Measurements from ENCODE around the gene SPATA45.

The SPATA45 gene

DNA sequence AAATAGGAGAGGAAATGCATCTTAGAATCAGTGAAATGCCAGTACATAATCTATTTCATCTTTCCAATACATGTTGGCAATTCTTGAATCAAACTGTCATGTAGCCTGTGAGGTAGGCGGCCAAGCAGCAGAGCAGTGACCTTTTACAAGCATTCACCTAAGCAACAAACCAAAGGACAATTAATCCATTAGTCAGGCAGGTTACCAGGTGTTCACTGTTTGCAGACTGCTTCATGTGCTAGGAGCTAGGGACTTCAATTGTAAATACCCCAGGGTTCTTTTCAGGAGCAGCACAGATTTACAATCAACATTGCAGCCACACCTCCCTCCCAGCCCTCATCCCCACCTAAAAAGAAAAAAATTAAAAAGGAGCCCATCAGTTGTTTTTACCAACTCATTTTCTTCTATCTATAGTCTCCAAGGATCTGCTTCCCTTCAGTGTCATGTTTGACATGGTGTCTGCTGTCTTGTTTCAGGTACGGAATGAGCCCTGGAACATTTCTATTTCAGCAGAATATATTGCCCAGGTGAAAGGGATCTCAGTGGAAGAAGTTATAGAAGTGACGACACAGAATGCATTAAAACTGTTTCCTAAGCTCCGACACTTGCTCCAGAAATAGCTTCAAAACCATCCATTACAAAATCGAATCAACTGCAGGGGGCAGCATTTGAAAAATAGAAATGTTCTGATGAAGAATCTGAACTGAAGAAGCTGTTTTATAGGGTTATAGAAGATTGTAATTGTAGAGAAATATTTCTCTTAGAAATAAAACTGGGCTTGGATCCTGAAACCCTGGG, 32.7 kb downstream of the SPATA45 start:
- H3K9ac ChIP-seq (ENCODE audit: low read length) = no peak overlapping the region
- H3K4me1 ChIP-seq (ENCODE audit: low read length) = peaks cover 12% of the 10 kb centered on the region
- TF ChIP-seq, protein P1, sequence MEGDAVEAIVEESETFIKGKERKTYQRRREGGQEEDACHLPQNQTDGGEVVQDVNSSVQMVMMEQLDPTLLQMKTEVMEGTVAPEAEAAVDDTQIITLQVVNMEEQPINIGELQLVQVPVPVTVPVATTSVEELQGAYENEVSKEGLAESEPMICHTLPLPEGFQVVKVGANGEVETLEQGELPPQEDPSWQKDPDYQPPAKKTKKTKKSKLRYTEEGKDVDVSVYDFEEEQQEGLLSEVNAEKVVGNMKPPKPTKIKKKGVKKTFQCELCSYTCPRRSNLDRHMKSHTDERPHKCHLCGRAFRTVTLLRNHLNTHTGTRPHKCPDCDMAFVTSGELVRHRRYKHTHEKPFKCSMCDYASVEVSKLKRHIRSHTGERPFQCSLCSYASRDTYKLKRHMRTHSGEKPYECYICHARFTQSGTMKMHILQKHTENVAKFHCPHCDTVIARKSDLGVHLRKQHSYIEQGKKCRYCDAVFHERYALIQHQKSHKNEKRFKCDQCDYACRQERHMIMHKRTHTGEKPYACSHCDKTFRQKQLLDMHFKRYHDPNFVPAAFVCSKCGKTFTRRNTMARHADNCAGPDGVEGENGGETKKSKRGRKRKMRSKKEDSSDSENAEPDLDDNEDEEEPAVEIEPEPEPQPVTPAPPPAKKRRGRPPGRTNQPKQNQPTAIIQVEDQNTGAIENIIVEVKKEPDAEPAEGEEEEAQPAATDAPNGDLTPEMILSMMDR (IDR thresholded peaks at IDR 0.05; ENCODE audit: low read depth, low read length) = peak; percentile 86
- TF ChIP-seq EZH2phosphoT487 (IDR thresholded peaks at IDR 0.05; ENCODE audit: low read depth) = no peak
- H3K4me3 ChIP-seq (ENCODE audit: low read length) = no peak overlapping the region
- H3K27me3 ChIP-seq (ENCODE audit: low read depth, low read length) = no peaks in the 10 kb centered on the region
- no peak overlapping the region for H3K27ac ChIP-seq (ENCODE audit: low read length)
- peaks cover 4% of the 10 kb centered on the region for H3K36me3 ChIP-seq (replicated peaks; ENCODE audit: low read depth, low read length)
- H3K79me2 ChIP-seq (ENCODE audit: low read length) = no peaks in the 10 kb centered on the region
- no peak overlapping the region for H3K4me2 ChIP-seq (ENCODE audit: low read length)
- no peak overlapping the region for H2AFZ ChIP-seq (ENCODE audit: low read depth, low read length)
- no peaks in the 10 kb centered on the region for H4K20me1 ChIP-seq (ENCODE audit: insufficient read depth, low read length)
- no peaks in the 10 kb centered on the region for H3K9me3 ChIP-seq (ENCODE audit: insufficient read depth, low read length)

- H3K79me2 ChIP-seq (ENCODE audit: low read length) = no peaks in the 10 kb centered on the region
- TF ChIP-seq, protein P1 (IDR thresholded peaks at IDR 0.05; ENCODE audit: low read depth, low read length) = no peak
- no peak for TF ChIP-seq EZH2phosphoT487 (IDR thresholded peaks at IDR 0.05; ENCODE audit: low read depth)
- no peaks in the 10 kb centered on the region for H3K9me3 ChIP-seq (ENCODE audit: insufficient read depth, low read length)
- H2AFZ ChIP-seq (ENCODE audit: low read depth, low read length) = no peak overlapping the region
- H3K27me3 ChIP-seq (ENCODE audit: low read depth, low read length) = no peaks in the 10 kb centered on the region
- H3K36me3 ChIP-seq (replicated peaks; ENCODE audit: low read depth, low read length) = peaks cover 42% of the 10 kb centered on the region
- no peaks in the 10 kb centered on the region for H4K20me1 ChIP-seq (ENCODE audit: insufficient read depth, low read length)
- no peak overlapping the region for H3K4me3 ChIP-seq (ENCODE audit: low read length)
- H3K9ac ChIP-seq (ENCODE audit: low read length) = no peak overlapping the region
- no peak overlapping the region for H3K4me2 ChIP-seq (ENCODE audit: low read length)
- 0 out of 2 replicates have a peak, but pooled peaks cover 4% of the 10 kb centered on the region for H3K4me1 ChIP-seq (ENCODE audit: low read length)
- no peak overlapping the region for H3K27ac ChIP-seq (ENCODE audit: low read length)
These were observed 41.7 kb downstream of the SPATA45 start for GRCh38 chr1:212805767-212806166.

GRCh38 chr1:212797681-212798080, 49.8 kb downstream of the SPATA45 start:
- no peaks in the 10 kb centered on the region for H3K27me3 ChIP-seq (ENCODE audit: low read depth, low read length)
- peaks cover 61% of the 10 kb centered on the region for H3K36me3 ChIP-seq (replicated peaks; ENCODE audit: low read depth, low read length)
- H3K9me3 ChIP-seq (ENCODE audit: insufficient read depth, low read length) = peaks cover 4% of the 10 kb centered on the region; the same call in 1 of the 2 replicates
- H4K20me1 ChIP-seq (ENCODE audit: insufficient read depth, low read length) = no peaks in the 10 kb centered on the region
- H3K27ac ChIP-seq (ENCODE audit: low read length) = no peak overlapping the region
- H3K4me3 ChIP-seq (ENCODE audit: low read length) = no peak overlapping the region
- H3K4me1 ChIP-seq (ENCODE audit: low read length) = peaks cover 47% of the 10 kb centered on the region
- H3K9ac ChIP-seq (ENCODE audit: low read length) = no peak overlapping the region
- H2AFZ ChIP-seq (ENCODE audit: low read depth, low read length) = no peak overlapping the region
- H3K4me2 ChIP-seq (ENCODE audit: low read length) = no peak overlapping the region
- H3K79me2 ChIP-seq (ENCODE audit: low read length) = peaks cover 11% of the 10 kb centered on the region
- TF ChIP-seq, protein P1 (IDR thresholded peaks at IDR 0.05; ENCODE audit: low read depth, low read length) = no peak
- no peak for TF ChIP-seq EZH2phosphoT487 (IDR thresholded peaks at IDR 0.05; ENCODE audit: low read depth)

DNA sequence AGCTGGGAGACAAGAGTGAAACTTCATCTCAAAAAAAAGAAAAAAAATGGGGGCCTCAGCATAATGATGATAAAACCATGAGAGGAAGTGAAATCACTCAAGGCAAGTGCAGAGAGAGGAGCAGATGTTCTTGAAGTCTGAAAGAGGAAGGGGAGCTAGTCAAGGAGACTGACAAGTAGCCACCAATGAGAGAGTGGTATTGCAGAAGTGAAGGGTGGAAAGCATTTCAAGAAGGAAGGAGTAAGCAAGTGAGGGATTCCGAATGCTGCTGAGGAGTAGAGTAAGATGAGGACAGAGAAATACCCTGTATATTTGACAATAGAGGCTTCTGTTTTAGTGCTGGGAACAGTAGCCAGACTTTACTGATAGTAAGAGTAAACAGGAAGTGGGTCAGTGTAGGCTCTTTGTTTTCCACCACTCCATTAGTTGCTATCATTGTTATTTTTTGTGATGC, 52.9 kb downstream of the SPATA45 start:
- Histone ChIP-seq H4K20me1 (ENCODE audit: insufficient read depth, low read length) (no peaks in the 10 kb centered on the region), H2AFZ (ENCODE audit: low read depth, low read length) (no peak overlapping the region; the same call in 1 of the 2 replicates), H3K36me3 (replicated peaks; ENCODE audit: low read depth, low read length) (peaks cover 42% of the 10 kb centered on the region), H3K9me3 (ENCODE audit: insufficient read depth, low read length) (peaks cover 4% of the 10 kb centered on the region; the same call in 1 of the 2 replicates), H3K27ac (ENCODE audit: low read length) (peak overlapping the region; percentile 96), H3K4me3 (ENCODE audit: low read length) (peak overlapping the region; percentile 49), H3K4me2 (ENCODE audit: low read length) (peak overlapping the region; percentile 51), H3K9ac (ENCODE audit: low read length) (peak overlapping the region; percentile 54; the same call in 1 of the 2 replicates), H3K79me2 (ENCODE audit: low read length) (peaks cover 32% of the 10 kb centered on the region), H3K27me3 (ENCODE audit: low read depth, low read length) (no peaks in the 10 kb centered on the region), H3K4me1 (ENCODE audit: low read length) (peaks cover 53% of the 10 kb centered on the region)
- TF ChIP-seq, protein P1 (IDR thresholded peaks at IDR 0.05; ENCODE audit: low read depth, low read length) = no peak
- TF ChIP-seq EZH2phosphoT487 (IDR thresholded peaks at IDR 0.05; ENCODE audit: low read depth) = no peak
